ENCODE data around the gene TRIM46. TPM values are rescaled to one million over a fixed set of nuclear protein-coding genes. Genes with fewer than 3 reads are reported as not detected.
A peak's percentile ranks its signal among the peaks of the same experiment; 100 is the strongest.
"Not testable (repeated sequence)": the region's sequence is repeated elsewhere in the genome, so short reads cannot be mapped to it uniquely, and the experiment has no call there.

TRIM46 gene
- total RNA-seq, 6 experiments from 2014 or later = 0.09 to 0.15 TPM; not detected in 4

GRCh38 chr1:155166471-155167165 is 7.0 kb upstream of the TRIM46 start:
- H3K36me3 ChIP-seq = peaks cover 0 to 10% (median 5%) of the 10 kb centered on the region in 4 donors
- ATAC-seq (peak; percentile 31 to 64 (median 52)), DNase-seq (peak; percentile 59 to 72 (median 68))
- H3K27ac ChIP-seq = peak overlapping the region in 1 of 3 donors; percentile 63
- H3K4me3 ChIP-seq = no peak overlapping the region
- no peak for TF ChIP-seq POLR2A (IDR thresholded peaks at IDR 0.05)
- TF ChIP-seq, protein P1, sequence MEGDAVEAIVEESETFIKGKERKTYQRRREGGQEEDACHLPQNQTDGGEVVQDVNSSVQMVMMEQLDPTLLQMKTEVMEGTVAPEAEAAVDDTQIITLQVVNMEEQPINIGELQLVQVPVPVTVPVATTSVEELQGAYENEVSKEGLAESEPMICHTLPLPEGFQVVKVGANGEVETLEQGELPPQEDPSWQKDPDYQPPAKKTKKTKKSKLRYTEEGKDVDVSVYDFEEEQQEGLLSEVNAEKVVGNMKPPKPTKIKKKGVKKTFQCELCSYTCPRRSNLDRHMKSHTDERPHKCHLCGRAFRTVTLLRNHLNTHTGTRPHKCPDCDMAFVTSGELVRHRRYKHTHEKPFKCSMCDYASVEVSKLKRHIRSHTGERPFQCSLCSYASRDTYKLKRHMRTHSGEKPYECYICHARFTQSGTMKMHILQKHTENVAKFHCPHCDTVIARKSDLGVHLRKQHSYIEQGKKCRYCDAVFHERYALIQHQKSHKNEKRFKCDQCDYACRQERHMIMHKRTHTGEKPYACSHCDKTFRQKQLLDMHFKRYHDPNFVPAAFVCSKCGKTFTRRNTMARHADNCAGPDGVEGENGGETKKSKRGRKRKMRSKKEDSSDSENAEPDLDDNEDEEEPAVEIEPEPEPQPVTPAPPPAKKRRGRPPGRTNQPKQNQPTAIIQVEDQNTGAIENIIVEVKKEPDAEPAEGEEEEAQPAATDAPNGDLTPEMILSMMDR (IDR thresholded peaks at IDR 0.05) = no peak
- H3K4me1 ChIP-seq = peaks cover 0 to 4% (median 0%) of the 10 kb centered on the region in 4 donors
- no peaks in the 10 kb centered on the region for H3K9me3 ChIP-seq
- intact Hi-C loops (cut with DNase I) = loop anchor here (5.0 kb wide), 1 partner anchor 74 kb away; no protein-coding TSS in a partner anchor
- 56% methylated on average over 7 of the region's 27 CpGs for WGBS (ENCODE audit: insufficient coverage, low coverage, low lambda C conversion rate, missing lambda C conversion rate)
- H3K27me3 ChIP-seq = no peaks in the 10 kb centered on the region

GRCh38 chr1:155167166-155168104 is 6.2 kb upstream of the TRIM46 start:
- peak; percentile 86 to 90 (median 88) for ATAC-seq
- Histone ChIP-seq H3K4me1 (peaks cover 0 to 6% (median 2%) of the 10 kb centered on the region in 4 donors), H3K9me3 (no peaks in the 10 kb centered on the region), H3K36me3 (peaks cover 0 to 10% (median 5%) of the 10 kb centered on the region in 4 donors), H3K27ac (peak overlapping the region in 1 of 3 donors; percentile 36), H3K4me3 (peak overlapping the region in 1 of 3 donors; percentile 10), H3K27me3 (no peaks in the 10 kb centered on the region)
- DNase-seq = peak; percentile 89 to 91 (median 90)
- WGBS (ENCODE audit: insufficient coverage, low coverage, low lambda C conversion rate, missing lambda C conversion rate) = 2% methylated on average over 21 of the region's 28 CpGs
- no peak for TF ChIP-seq POLR2A (IDR thresholded peaks at IDR 0.05)
- TF ChIP-seq, protein P1 (IDR thresholded peaks at IDR 0.05) = peak; percentile 86 to 91 (median 86)
- intact Hi-C loops (cut with DNase I) = loop anchor here (5.0 kb wide), 1 partner anchor 75 kb away; no protein-coding TSS in a partner anchor

- intact Hi-C loops (cut with DNase I) = loop anchor here (5.0 kb wide), 1 partner anchor 76 kb away; no protein-coding TSS in a partner anchor
- 15% methylated on average over 4 of the region's 4 CpGs for WGBS (ENCODE audit: insufficient coverage, low coverage, low lambda C conversion rate, missing lambda C conversion rate)
- ATAC-seq, H3K27ac ChIP-seq, DNase-seq, H3K36me3 ChIP-seq, H3K4me1 ChIP-seq, H3K9me3 ChIP-seq, H3K4me3 ChIP-seq, H3K27me3 ChIP-seq: not testable (repeated sequence)
Measured at GRCh38 chr1:155168105-155168445, 5.6 kb upstream of the TRIM46 start.

- DNase-seq (no peak), ATAC-seq (no peak)
- Histone ChIP-seq H3K9me3 (no peaks in the 10 kb centered on the region), H3K36me3 (peaks cover 0 to 10% (median 5%) of the 10 kb centered on the region in 4 donors), H3K4me1 (peaks cover 0 to 7% (median 2%) of the 10 kb centered on the region in 4 donors), H3K27ac (no peak overlapping the region), H3K4me3 (no peak overlapping the region), H3K27me3 (no peaks in the 10 kb centered on the region)
- TF ChIP-seq POLR2A (IDR thresholded peaks at IDR 0.05) = no peak
- TF ChIP-seq, protein P1 (IDR thresholded peaks at IDR 0.05) = no peak
- intact Hi-C loops (cut with DNase I) = loop anchor here (5.0 kb wide), 1 partner anchor 76 kb away; no protein-coding TSS in a partner anchor
- 72% methylated on average over 3 of the region's 10 CpGs for WGBS (ENCODE audit: insufficient coverage, low coverage, low lambda C conversion rate, missing lambda C conversion rate)
Measured at GRCh38 chr1:155168456-155169210, 5.0 kb upstream of the TRIM46 start.

All from right lobe of liver (tissue), 6 donors.